Measurements from ENCODE around the gene GIPR. TPM values are rescaled to one million over a fixed set of nuclear protein-coding genes. Genes with fewer than 3 reads are reported as not detected.

GIPR gene
- polyA plus RNA-seq, 1 donor from 2014 or later, result 6.4 TPM

GRCh38 chr19:45668342-45668871 lies 386 bp downstream of the GIPR start:
- Histone ChIP-seq H3K27me3 (ENCODE audit: insufficient read depth, low read depth, low read length) (peaks cover 43% of the 10 kb centered on the region), H4K20me1 (ENCODE audit: insufficient read depth) (no peaks in the 10 kb centered on the region), H3K27ac (ENCODE audit: low read length) (peak overlapping the region; percentile 78), H3K9me2 (ENCODE audit: insufficient read depth, low read length) (no peaks in the 10 kb centered on the region), H2AFZ (ENCODE audit: low read depth, low read length) (peak overlapping the region; percentile 46), H3K9me3 (ENCODE audit: low read length) (no peaks in the 10 kb centered on the region), H3K9ac (ENCODE audit: low read length) (peak overlapping the region; percentile 75), H3K79me2 (replicated peaks; ENCODE audit: insufficient read depth, low read length) (no peaks in the 10 kb centered on the region), H3K4me3 (ENCODE audit: low read length) (peak overlapping the region; percentile 68), H3K4me2 (ENCODE audit: low read length) (peak overlapping the region; percentile 38), H3K36me3 (ENCODE audit: insufficient read depth, low read length) (no peaks in the 10 kb centered on the region), H3F3A (ENCODE audit: insufficient read depth, low read length, poor library complexity, severe bottlenecking) (no peaks in the 10 kb centered on the region)
- TF ChIP-seq SMC3 (conservative IDR thresholded peaks at IDR 0.05; ENCODE audit: poor library complexity) (no peak), REST (IDR thresholded peaks at IDR 0.05; ENCODE audit: borderline replicate concordance) (peak; percentile 36), EZH2 (IDR thresholded peaks at IDR 0.05; ENCODE audit: borderline replicate concordance, insufficient read depth, low read length, poor library complexity, severe bottlenecking) (no peak), TAF1 (IDR thresholded peaks at IDR 0.05; ENCODE audit: low read depth) (no peak), CTCF (IDR thresholded peaks at IDR 0.05; ENCODE audit: poor library complexity, severe bottlenecking) (no peak), POLR2AphosphoS5 (IDR thresholded peaks at IDR 0.05) (no peak), EP300 (conservative IDR thresholded peaks at IDR 0.05; ENCODE audit: poor library complexity, severe bottlenecking) (no peak), RAD21 (conservative IDR thresholded peaks at IDR 0.05) (no peak), MXI1 (conservative IDR thresholded peaks at IDR 0.05; ENCODE audit: poor library complexity, severe bottlenecking) (peak; percentile 4)

- H2AFZ ChIP-seq (ENCODE audit: low read depth, low read length), result no peak overlapping the region
- no peaks in the 10 kb centered on the region for H3K79me2 ChIP-seq (replicated peaks; ENCODE audit: insufficient read depth, low read length)
- no peak for TF ChIP-seq CTCF (IDR thresholded peaks at IDR 0.05; ENCODE audit: poor library complexity, severe bottlenecking)
- TF ChIP-seq REST (IDR thresholded peaks at IDR 0.05; ENCODE audit: borderline replicate concordance), result no peak
- TF ChIP-seq MXI1 (conservative IDR thresholded peaks at IDR 0.05; ENCODE audit: poor library complexity, severe bottlenecking), result no peak
- TF ChIP-seq TAF1 (IDR thresholded peaks at IDR 0.05; ENCODE audit: low read depth), result no peak
- TF ChIP-seq POLR2AphosphoS5 (IDR thresholded peaks at IDR 0.05), result no peak
- no peak for TF ChIP-seq EP300 (conservative IDR thresholded peaks at IDR 0.05; ENCODE audit: poor library complexity, severe bottlenecking)
- TF ChIP-seq RAD21 (conservative IDR thresholded peaks at IDR 0.05), result no peak
- no peak for TF ChIP-seq SMC3 (conservative IDR thresholded peaks at IDR 0.05; ENCODE audit: poor library complexity)
- H3K4me3 ChIP-seq (ENCODE audit: low read length), result peak overlapping the region; percentile 28
- H3K27me3 ChIP-seq (ENCODE audit: insufficient read depth, low read depth, low read length), result peaks cover 43% of the 10 kb centered on the region
- no peaks in the 10 kb centered on the region for H3K9me2 ChIP-seq (ENCODE audit: insufficient read depth, low read length)
- H3K36me3 ChIP-seq (ENCODE audit: insufficient read depth, low read length), result no peaks in the 10 kb centered on the region
- no peak overlapping the region for H3K4me2 ChIP-seq (ENCODE audit: low read length)
- H4K20me1 ChIP-seq (ENCODE audit: insufficient read depth), result no peaks in the 10 kb centered on the region
- no peak overlapping the region for H3K27ac ChIP-seq (ENCODE audit: low read length)
- H3K9ac ChIP-seq (ENCODE audit: low read length), result no peak overlapping the region
- no peaks in the 10 kb centered on the region for H3K9me3 ChIP-seq (ENCODE audit: low read length)
- H3F3A ChIP-seq (ENCODE audit: insufficient read depth, low read length, poor library complexity, severe bottlenecking), result no peaks in the 10 kb centered on the region
Measured at GRCh38 chr19:45670670-45671453, 2.8 kb downstream of the GIPR start.
